ENCODE measurements around the gene AOC2. TPM values are rescaled to one million over a fixed set of nuclear protein-coding genes. Genes with fewer than 3 reads are reported as not detected.

AOC2 gene
- total and polyA plus RNA-seq, 2 of the 8 experiments (the other 6 are each of a cell fraction or from before 2014, with no cell fraction given): 4.2 to 4.7 TPM

DNA sequence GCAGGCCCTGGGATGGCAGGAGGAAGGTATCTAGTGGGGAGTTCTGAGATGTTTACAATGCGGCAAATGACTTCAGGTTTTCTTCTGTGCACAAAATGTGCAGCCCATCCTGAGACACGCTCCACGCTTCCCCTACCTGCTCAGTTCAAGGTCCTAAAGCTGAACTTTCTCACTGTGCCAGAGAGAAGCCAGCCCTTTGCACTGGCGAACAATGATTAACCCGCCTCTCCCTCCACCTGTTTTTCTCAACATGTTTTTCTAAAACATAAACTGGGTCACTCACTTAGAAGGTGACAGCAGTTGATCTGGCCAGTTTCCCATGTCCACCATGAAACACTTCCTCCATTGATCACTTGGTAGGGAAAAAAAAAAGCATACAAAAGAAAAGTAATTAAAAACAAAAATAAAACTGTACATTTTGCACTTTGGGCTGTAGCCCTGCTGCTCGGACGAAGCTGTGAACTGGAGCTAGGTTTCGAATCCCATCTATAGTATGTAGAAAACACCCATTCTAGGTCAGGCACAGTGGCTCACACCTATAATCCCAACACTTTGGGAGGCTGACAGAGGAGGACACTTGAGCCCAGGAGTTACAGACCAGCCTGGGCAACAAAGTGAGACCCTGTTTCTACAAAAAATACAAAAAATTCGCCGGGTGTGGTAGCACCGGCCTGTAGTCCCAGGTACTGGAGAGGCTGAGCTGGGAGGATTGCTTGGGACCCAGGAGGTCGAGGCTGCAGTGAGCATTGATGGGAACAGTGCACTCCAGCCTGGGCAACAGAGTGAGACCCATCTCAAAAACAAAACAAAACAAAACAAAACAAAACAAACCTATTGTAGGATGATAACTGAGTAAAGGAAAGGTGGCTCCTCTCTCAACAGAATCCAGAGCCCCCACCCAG lies 50.2 kb downstream of the AOC2 start:
- Histone ChIP-seq H2BK20ac (ENCODE audit: low read length) (no peak overlapping the region), H3K27me3 (replicated peaks in 1 of 4; ENCODE audit: control insufficient read depth in 3 of 4, extremely low read depth in 1 of 4, insufficient read depth in 3 of 4, low read length in 3 of 4) (no peaks in the 10 kb centered on the region), H3K4ac (replicated peaks; ENCODE audit: insufficient read length, low read depth, low read length) (no peak overlapping the region), H3K79me1 (ENCODE audit: low read depth, low read length) (no peaks in the 10 kb centered on the region), H4K20me1 (replicated peaks in 1 of 2; ENCODE audit: control insufficient read depth in 1 of 2, insufficient read depth in 2 of 2, low read length in 2 of 2) (no peaks in the 10 kb centered on the region), H3K9me3 (ENCODE audit: insufficient read depth in 2 of 2, low read depth in 1 of 2, low read length in 1 of 2) (no peaks in the 10 kb centered on the region), H3K4me1 (replicated peaks in 1 of 4; ENCODE audit: control insufficient read depth in 3 of 4, insufficient read depth in 4 of 4, low read length in 3 of 4) (peaks cover 0 to 8% (median 2%) of the 10 kb centered on the region in 4 experiments; a peak in 3 of 7 replicates), H3K18ac (ENCODE audit: extremely low read depth, low read length) (no peak overlapping the region), H4K5ac (ENCODE audit: insufficient read length, low read depth, low read length) (no peak overlapping the region), H2BK12ac (ENCODE audit: low read depth, low read length) (no peak overlapping the region), H2BK120ac (replicated peaks; ENCODE audit: low read depth, low read length) (no peak overlapping the region), H2BK5ac (ENCODE audit: low read depth, low read length) (no peak overlapping the region), H2BK15ac (ENCODE audit: low read length) (no peak overlapping the region), H3K9ac (replicated peaks in 1 of 4; ENCODE audit: extremely low read depth in 1 of 4, low read depth in 3 of 4, low read length in 3 of 4) (no peak overlapping the region), H3K4me3 (ENCODE audit: extremely low read depth in 1 of 4, insufficient read depth in 2 of 4, low read depth in 3 of 4, low read length in 4 of 4) (no peak overlapping the region), H3K27ac (ENCODE audit: low read depth, low read length) (no peak overlapping the region), H3K4me2 (ENCODE audit: insufficient read depth in 1 of 2, low read depth in 2 of 2, low read length in 2 of 2) (no peak overlapping the region), H4K8ac (ENCODE audit: extremely low read depth, insufficient read depth, low read length) (no peak overlapping the region), H3K23ac (ENCODE audit: insufficient read length) (no peak overlapping the region), H2AFZ (ENCODE audit: low read length) (no peak overlapping the region), H3K23me2 (ENCODE audit: low read depth, low read length) (no peaks in the 10 kb centered on the region), H3K56ac (replicated peaks; ENCODE audit: insufficient read length, low read depth, low read length) (no peak overlapping the region), H3K14ac (ENCODE audit: insufficient read length) (no peak overlapping the region), H4K91ac (replicated peaks; ENCODE audit: insufficient read length, low read length) (no peak overlapping the region), H2AK5ac (ENCODE audit: low read depth, low read length) (no peak overlapping the region), H3K79me2 (ENCODE audit: control insufficient read depth in 1 of 2, insufficient read depth in 2 of 2, low read length in 2 of 2) (no peaks in the 10 kb centered on the region), H3K36me3 (ENCODE audit: control insufficient read depth in 2 of 4, insufficient read depth in 4 of 4, low read length in 3 of 4) (no peaks in the 10 kb centered on the region)
- FAIRE-seq (no peak), DNase-seq (ENCODE audit: low read depth in 1 of 2, low spot score in 2 of 2) (no peak)
- TF ChIP-seq HDAC6 (IDR thresholded peaks at IDR 0.05; ENCODE audit: low read depth, low read length) (no peak), EGR1 (IDR thresholded peaks at IDR 0.05; ENCODE audit: borderline replicate concordance, low read depth, low read length) (no peak), SIX5 (IDR thresholded peaks at IDR 0.05; ENCODE audit: low read depth, low read length) (no peak), MAFK (IDR thresholded peaks at IDR 0.05; ENCODE audit: low read depth, low read length) (no peak), SRF (IDR thresholded peaks at IDR 0.05; ENCODE audit: low read depth, low read length) (no peak)
- 87% methylated on average over 12 of the region's 12 CpGs; no CpG with 5 or more reads in 1 of the 2 experiments for WGBS, 2 experiments (ENCODE audit: extremely low coverage in 1 of 2, insufficient coverage in 1 of 2, insufficient read length in 1 of 2, insufficient replicate concordance in 2 of 2, low coverage in 1 of 2, low lambda C conversion rate in 2 of 2, missing lambda C conversion rate in 1 of 2)
- ChIA-PET CTCF (ENCODE audit: partially characterized antibody) (interaction anchor here (0.6 to 2.0 kb wide), 7 partner anchors 9 to 71 kb away, joined by 3 to 9 read pairs (median 3); partner anchors contain the start of genes AOC2 and BECN1), POLR2A (ENCODE audit: partially characterized antibody) (interaction anchor here (0.9 to 1.0 kb wide), 2 partner anchors 96 to 104 kb away, joined by 3 to 5 read pairs; partner anchors contain the start of genes CNTD1, COA3 and RPL27)
